Fibroblast of lung (primary cell): ENCODE data around the gene TRIM6. TPM values are rescaled to one million over a fixed set of nuclear protein-coding genes. Genes with fewer than 3 reads are reported as not detected.

Source experiments
- DNase-seq, 2 donors: peaks; one replicate each; pipeline versions ENCODE4 v3.0.0 to v3.0.0-alpha.2; 2010; ENCODE audit warnings: low read depth in 2 of 2
- H2AFZ ChIP-seq: 2 replicates; pipeline ENCODE4 v1.5.1; 2012; ENCODE audit warnings: low read length, control low read depth, inconsistent platforms
- H3K27ac ChIP-seq: 2 replicates; pipeline ENCODE4 v1.5.1; 2011; ENCODE audit warnings: low read length, control low read depth; ENCODE audit not compliant: insufficient read depth
- H3K27me3 ChIP-seq: 2 replicates; pipeline ENCODE4 v1.5.1; 2011; ENCODE audit warnings: mild to moderate bottlenecking, low read length; ENCODE audit not compliant: control insufficient read depth, insufficient read depth
- H3K36me3 ChIP-seq: 2 replicates; pipeline ENCODE4 v1.5.1; 2011; ENCODE audit warnings: low read length; ENCODE audit not compliant: control insufficient read depth, insufficient read depth
- H3K4me1 ChIP-seq: 2 replicates; pipeline ENCODE4 v1.5.1; 2011; ENCODE audit warnings: low read length; ENCODE audit not compliant: control insufficient read depth, insufficient read depth; ENCODE audit errors: extremely low read depth
- H3K4me2 ChIP-seq: 2 replicates; pipeline ENCODE4 v1.5.1; 2011; ENCODE audit warnings: low read length, control low read depth; ENCODE audit not compliant: insufficient read depth; ENCODE audit errors: extremely low read depth
- H3K4me3 ChIP-seq, 4 experiments: fragments of 200-600 bp in 1 of 4; sonication (generic) in 1 of 4; replicated peaks in 1 of 4; 2 replicates each; pipeline ENCODE4 v1.5.1; 2011 to 2016; ENCODE audit warnings: low read length in 4 of 4, low read depth in 3 of 4, mild to moderate bottlenecking in 3 of 4, control low read depth in 2 of 4, inconsistent platforms in 1 of 4, mixed read lengths in 1 of 4; ENCODE audit not compliant: insufficient read depth in 1 of 4; ENCODE audit errors: control extremely low read depth in 1 of 4
- H3K79me2 ChIP-seq: 2 replicates; pipeline ENCODE4 v1.5.1; 2012; ENCODE audit warnings: mild to moderate bottlenecking, low read length, inconsistent platforms; ENCODE audit not compliant: control insufficient read depth, insufficient read depth
- H3K9ac ChIP-seq: 2 replicates; pipeline ENCODE4 v1.5.1; 2011; ENCODE audit warnings: mild to moderate bottlenecking, low read length, control low read depth; ENCODE audit not compliant: insufficient read depth
- H3K9me3 ChIP-seq: 2 replicates; pipeline ENCODE4 v1.5.1; 2012; ENCODE audit warnings: low read depth, low read length; ENCODE audit not compliant: control insufficient read depth, insufficient read depth
- H4K20me1 ChIP-seq: 2 replicates; pipeline ENCODE4 v1.5.1; 2011; ENCODE audit warnings: low read length; ENCODE audit not compliant: control insufficient read depth, insufficient read depth; ENCODE audit errors: extremely low read depth
- CTCF ChIP-seq, 2 donors: IDR thresholded peaks in 1 of 2; conservative IDR thresholded peaks in 1 of 2; 1 replicate in 1 of 2; 2 replicates in 1 of 2; pipeline ENCODE4 v1.5.1; 2011 to 2012; ENCODE audit warnings: low read length in 2 of 2, control low read depth in 1 of 2, inconsistent platforms in 1 of 2, low read depth in 1 of 2, mild to moderate bottlenecking in 1 of 2
- EZH2 ChIP-seq: IDR thresholded peaks from 2 replicates; pipeline ENCODE4 v1.5.1; 2012; ENCODE audit warnings: low read length, control low read depth, mild to moderate bottlenecking; ENCODE audit errors: missing control alignments
- polyA plus RNA-seq, 2 donors: library from polyadenylated mRNA; depleted of rRNA in 1 of 2; stranded (reverse) in 1 of 2; unstranded in 1 of 2; fragments of >200 nt; gene quantifications; 2 replicates each; pipeline ENCODE4 v1.2.1, GENCODE V29; 2011 to 2012; ENCODE audit warnings: missing spikeins in 1 of 2
- total RNA-seq: library from RNA; depleted of rRNA; stranded (reverse); fragments of >200 nt; gene quantifications from 2 replicates; pipeline ENCODE4 v1.2.1, GENCODE V29; 2014

Gene TRIM6
- total and polyA plus RNA-seq, 2 donors (not counting 1 experiment from before 2014, with no cell fraction given): 8.2 to 8.6 TPM

- H3K79me2 ChIP-seq: no peaks in the 10 kb centered on the region
- no peak overlapping the region for H3K27ac ChIP-seq
These were observed 61.9 kb downstream of the TRIM6 start for GRCh38 chr11:5658318-5658717.

More at GRCh38 chr11:5658318-5658717, 61.9 kb downstream of the TRIM6 start:
- H2AFZ ChIP-seq: no peak overlapping the region
- no peaks in the 10 kb centered on the region for H3K36me3 ChIP-seq
- H3K27me3 ChIP-seq: no peaks in the 10 kb centered on the region
- DNase-seq: no peak
- no peak overlapping the region for H3K4me3 ChIP-seq
- no peak overlapping the region for H3K9ac ChIP-seq
- no peaks in the 10 kb centered on the region for H4K20me1 ChIP-seq
- H3K9me3 ChIP-seq: no peaks in the 10 kb centered on the region
- no peaks in the 10 kb centered on the region for H3K4me1 ChIP-seq
- H3K4me2 ChIP-seq: no peak overlapping the region
- TF ChIP-seq EZH2 (no peak), CTCF (conservative IDR thresholded peaks at IDR 0.05 in 1 of 2, IDR thresholded peaks at IDR 0.05 in 1 of 2; ENCODE audit: low read depth in 1 of 2, low read length in 2 of 2) (no peak)

Other genes with a start within 250 kb of the TRIM6 start
- not detected in 2 replicates for gene OR51B6, start 245.1 kb upstream of the TRIM6 start, total RNA-seq
- not detected in 2 replicates for gene OR51B6, start 245.1 kb upstream of the TRIM6 start, polyA plus RNA-seq
- gene OR51M1, start 212.8 kb upstream of the TRIM6 start, total RNA-seq: not detected in 2 replicates
- gene OR51M1, start 212.8 kb upstream of the TRIM6 start, polyA plus RNA-seq: 0.06 TPM in 1 of 2 replicates, not detected in the other
- gene OR51Q1, start 174.5 kb upstream of the TRIM6 start, total RNA-seq: not detected in 2 replicates
- not detected in 2 replicates for gene OR51Q1, start 174.5 kb upstream of the TRIM6 start, polyA plus RNA-seq
- gene OR51I1, start 155.1 kb upstream of the TRIM6 start, total RNA-seq: 0.17 and 0.26 TPM in 2 replicates
- gene OR51I1, start 155.1 kb upstream of the TRIM6 start, polyA plus RNA-seq: not detected in 2 replicates
- under 0.01 TPM in 1 of 2 replicates, not detected in the other for gene OR51I2, start 147.3 kb upstream of the TRIM6 start, total RNA-seq
- not detected in 2 replicates for gene OR51I2, start 147.3 kb upstream of the TRIM6 start, polyA plus RNA-seq
- gene OR52D1, start 108.0 kb upstream of the TRIM6 start, total RNA-seq: not detected in 2 replicates
- not detected in 2 replicates for gene OR52D1, start 108.0 kb upstream of the TRIM6 start, polyA plus RNA-seq
- gene UBQLN3, start 86.7 kb upstream of the TRIM6 start, total RNA-seq: 0.17 TPM in 1 of 2 replicates, not detected in the other
- gene UBQLN3, start 86.7 kb upstream of the TRIM6 start, polyA plus RNA-seq: not detected in 2 replicates
- under 0.01 and 0.17 TPM in 2 replicates for gene UBQLNL, start 79.9 kb upstream of the TRIM6 start, total RNA-seq
- gene UBQLNL, start 79.9 kb upstream of the TRIM6 start, polyA plus RNA-seq: 0.09 and 0.10 TPM in 2 replicates
- 0.50 and 0.51 TPM in 2 replicates for gene OR52H1, start 48.1 kb upstream of the TRIM6 start, total RNA-seq
- not detected in 2 replicates for gene OR52H1, start 48.1 kb upstream of the TRIM6 start, polyA plus RNA-seq
- gene OR52B6, start 15.8 kb upstream of the TRIM6 start, total RNA-seq: not detected in 2 replicates
- gene OR52B6, start 15.8 kb upstream of the TRIM6 start, polyA plus RNA-seq: not detected in 2 replicates
- gene TRIM34, start 28.4 kb downstream of the TRIM6 start, total RNA-seq: 11.3 and 17.8 TPM in 2 replicates
- 13.6 and 18.5 TPM in 2 replicates for gene TRIM34, start 28.4 kb downstream of the TRIM6 start, polyA plus RNA-seq
- 43.4 and 47.9 TPM in 2 replicates for gene TRIM5, start 88.4 kb downstream of the TRIM6 start, total RNA-seq
- 26.8 and 32.4 TPM in 2 replicates for gene TRIM5, start 88.4 kb downstream of the TRIM6 start, polyA plus RNA-seq
- 94.8 and 112 TPM in 2 replicates for gene TRIM22, start 93.2 kb downstream of the TRIM6 start, total RNA-seq
- 74.3 and 108 TPM in 2 replicates for gene TRIM22, start 93.2 kb downstream of the TRIM6 start, polyA plus RNA-seq
- not detected in 2 replicates for gene OR56B1, start 139.8 kb downstream of the TRIM6 start, total RNA-seq
- gene OR56B1, start 139.8 kb downstream of the TRIM6 start, polyA plus RNA-seq: not detected in 2 replicates
- gene OR52N4, start 157.6 kb downstream of the TRIM6 start, total RNA-seq: 0.33 TPM in 1 of 2 replicates, not detected in the other
- gene OR52N4, start 157.6 kb downstream of the TRIM6 start, polyA plus RNA-seq: 0.08 TPM in 1 of 2 replicates, not detected in the other
- gene OR52N5, start 186.7 kb downstream of the TRIM6 start, total RNA-seq: not detected in 2 replicates
- gene OR52N5, start 186.7 kb downstream of the TRIM6 start, polyA plus RNA-seq: not detected in 2 replicates
- not detected in 2 replicates for gene OR52N1, start 194.6 kb downstream of the TRIM6 start, total RNA-seq
- gene OR52N1, start 194.6 kb downstream of the TRIM6 start, polyA plus RNA-seq: not detected in 2 replicates
- not detected in 2 replicates for gene OR52N2, start 212.3 kb downstream of the TRIM6 start, total RNA-seq
- not detected in 2 replicates for gene OR52N2, start 212.3 kb downstream of the TRIM6 start, polyA plus RNA-seq
- gene OR52E6, start 245.3 kb downstream of the TRIM6 start, total RNA-seq: under 0.01 TPM in 1 of 2 replicates, not detected in the other
- gene OR52E6, start 245.3 kb downstream of the TRIM6 start, polyA plus RNA-seq: not detected in 2 replicates